GM19463 (cell line): Measurements from ENCODE around the gene PRELP.
"Not testable (repeated sequence)": the region's sequence is repeated elsewhere in the genome, so short reads cannot be mapped to it uniquely, and the experiment has no call there.

ENCODE experiments used
- ATAC-seq: cut with Tn5 transposase; IDR thresholded peaks from one replicate; pipeline ENCODE4 v1.9.1; 2021; ENCODE audit warnings: mild to moderate bottlenecking, moderate library complexity; ENCODE audit not compliant: unreplicated experiment

Gene PRELP

GRCh38 chr1:203504400-203505250 lies 29.0 kb downstream of the PRELP start:
- no peak for ATAC-seq

GRCh38 chr1:203505526-203506204 lies 30.1 kb downstream of the PRELP start:
- no peak for ATAC-seq

GRCh38 chr1:203506858-203507626 lies 31.4 kb downstream of the PRELP start:
- ATAC-seq = no peak

- no peak for ATAC-seq
Measured at GRCh38 chr1:203507759-203508158, 32.2 kb downstream of the PRELP start.

GRCh38 chr1:203508463-203509073 lies 33.0 kb downstream of the PRELP start:
- ATAC-seq = no peak

- no peak for ATAC-seq
Measured at GRCh38 chr1:203509135-203509534, 33.5 kb downstream of the PRELP start.

- ATAC-seq = no peak
Measured at GRCh38 chr1:203511513-203511912, 35.9 kb downstream of the PRELP start.

- no peak for ATAC-seq
Measured at GRCh38 chr1:203511930-203512329, 36.3 kb downstream of the PRELP start.

GRCh38 chr1:203512517-203512847 lies 36.9 kb downstream of the PRELP start:
- ATAC-seq = no peak

GRCh38 chr1:203512848-203513584 lies 37.4 kb downstream of the PRELP start:
- no peak for ATAC-seq

GRCh38 chr1:203513585-203514031 lies 38.0 kb downstream of the PRELP start:
- no peak for ATAC-seq

GRCh38 chr1:203516184-203516583 lies 40.6 kb downstream of the PRELP start:
- no peak for ATAC-seq

- ATAC-seq = no peak
Measured at GRCh38 chr1:203516906-203517305, 41.3 kb downstream of the PRELP start.

GRCh38 chr1:203517426-203518110 lies 42.0 kb downstream of the PRELP start:
- no peak for ATAC-seq

GRCh38 chr1:203518139-203518538 lies 42.5 kb downstream of the PRELP start:
- not testable (repeated sequence) for ATAC-seq

- ATAC-seq = no peak
Measured at GRCh38 chr1:203518541-203518940, 42.9 kb downstream of the PRELP start.

GRCh38 chr1:203519053-203519840 lies 43.6 kb downstream of the PRELP start:
- ATAC-seq = no peak

- no peak for ATAC-seq
Measured at GRCh38 chr1:203519896-203520295, 44.3 kb downstream of the PRELP start.

GRCh38 chr1:203520315-203520714 lies 44.7 kb downstream of the PRELP start:
- no peak for ATAC-seq
